GM23338 (cell line): Measurements from ENCODE around the gene PALLD.

ENCODE experiments used
- CREB1 ChIP-seq: fragments of 250-450 bp; sonication (Bioruptor Pico); IDR thresholded peaks from 2 replicates; pipeline ENCODE4 v1.5.0; 2020; ENCODE audit warnings: low read depth, mild to moderate bottlenecking, moderate library complexity
- EZH2 ChIP-seq: fragments of 200-600 bp; sonication (generic); IDR thresholded peaks from one replicate; pipeline ENCODE4 v1.8.0; 2017; ENCODE audit warnings: antibody characterized with exemption, mild to moderate bottlenecking, low read depth; ENCODE audit not compliant: unreplicated experiment
- EZH2phosphoT487 ChIP-seq: fragments of 200-600 bp; sonication (generic); IDR thresholded peaks from one replicate; pipeline ENCODE4 v1.8.1; 2018; ENCODE audit warnings: antibody characterized with exemption; ENCODE audit not compliant: unreplicated experiment
- JUNB ChIP-seq: IDR thresholded peaks from one replicate; pipeline ENCODE4 v1.6.1; 2016; ENCODE audit warnings: antibody characterized with exemption; ENCODE audit not compliant: unreplicated experiment
- NANOG ChIP-seq: IDR thresholded peaks from 2 replicates; pipeline ENCODE4 v1.6.1; 2016; ENCODE audit warnings: antibody characterized with exemption, borderline replicate concordance
- POLR2AphosphoS5 ChIP-seq: IDR thresholded peaks from 2 replicates; pipeline ENCODE4 v1.6.1; 2016; ENCODE audit warnings: antibody characterized with exemption, low read depth
- STAT1 ChIP-seq: IDR thresholded peaks from one replicate; pipeline ENCODE4 v1.6.1; 2016; ENCODE audit warnings: antibody characterized with exemption; ENCODE audit not compliant: unreplicated experiment
- ZNF114 ChIP-seq: fragments of 250-450 bp; sonication (Bioruptor Pico); IDR thresholded peaks from 2 replicates; pipeline ENCODE4 v1.5.0; 2020; ENCODE audit warnings: mild to moderate bottlenecking, moderate library complexity
- ZNF331 ChIP-seq: fragments of 250-450 bp; sonication (Bioruptor Pico); IDR thresholded peaks from 2 replicates; pipeline ENCODE4 v1.5.0; 2020; ENCODE audit warnings: low read depth, mild to moderate bottlenecking, moderate library complexity
- TF ChIP-seq, protein P1 (sequence below), 2 experiments: fragments of 200-600 bp in 1 of 2; sonication (generic) in 1 of 2; conservative IDR thresholded peaks; 2 replicates each; pipeline versions ENCODE4 v1.5.1 to v1.6.1; 2016 to 2017; ENCODE audit warnings: antibody characterized with exemption in 2 of 2, low read depth in 2 of 2, mild to moderate bottlenecking in 2 of 2, moderate library complexity in 1 of 2
- TF ChIP-seq, protein P2 (sequence below): IDR thresholded peaks from one replicate; pipeline ENCODE4 v1.6.1; 2018; ENCODE audit warnings: antibody characterized with exemption; ENCODE audit not compliant: unreplicated experiment
- TF ChIP-seq, protein P3 (sequence below): IDR thresholded peaks from 2 replicates; pipeline ENCODE4 v1.6.1; 2016; ENCODE audit warnings: antibody characterized with exemption

DNA sequence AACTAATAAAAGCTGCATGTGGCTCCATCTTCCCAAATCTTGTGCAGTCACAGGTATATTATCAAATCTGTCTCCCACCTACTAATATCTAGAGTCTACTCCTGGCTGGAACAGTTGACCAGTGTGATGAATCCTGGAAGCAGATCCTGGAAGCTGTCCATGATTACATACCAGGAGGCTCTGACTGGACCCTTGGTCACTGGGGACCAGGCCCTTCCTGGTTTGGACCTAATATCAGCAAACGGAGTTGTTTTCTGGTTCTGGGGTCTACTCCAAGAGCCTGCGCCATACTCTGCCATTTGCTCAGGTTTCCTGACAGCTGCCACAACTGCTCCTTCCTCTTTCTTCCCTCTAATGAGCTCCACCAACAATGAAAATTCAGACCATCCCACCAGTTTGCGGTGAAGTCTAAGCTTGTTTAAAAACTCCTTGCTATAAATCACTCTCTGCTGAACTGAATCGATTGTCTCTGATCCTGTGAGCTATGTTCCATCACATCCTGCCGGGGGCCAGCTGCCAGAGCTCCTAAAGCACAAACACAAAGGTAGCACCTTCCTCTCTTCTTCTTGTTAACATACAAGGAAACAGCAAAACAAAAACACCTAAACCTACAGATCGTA, 114.2 kb downstream of the PALLD start:
- TF ChIP-seq EZH2phosphoT487 (no peak), NANOG (no peak), JUNB (no peak), POLR2AphosphoS5 (no peak), CREB1 (CRISPR knock-in tag) (no peak), EZH2 (no peak), ZNF114 (CRISPR knock-in tag) (no peak), ZNF331 (no peak), STAT1 (no peak)
- TF ChIP-seq, protein P1, sequence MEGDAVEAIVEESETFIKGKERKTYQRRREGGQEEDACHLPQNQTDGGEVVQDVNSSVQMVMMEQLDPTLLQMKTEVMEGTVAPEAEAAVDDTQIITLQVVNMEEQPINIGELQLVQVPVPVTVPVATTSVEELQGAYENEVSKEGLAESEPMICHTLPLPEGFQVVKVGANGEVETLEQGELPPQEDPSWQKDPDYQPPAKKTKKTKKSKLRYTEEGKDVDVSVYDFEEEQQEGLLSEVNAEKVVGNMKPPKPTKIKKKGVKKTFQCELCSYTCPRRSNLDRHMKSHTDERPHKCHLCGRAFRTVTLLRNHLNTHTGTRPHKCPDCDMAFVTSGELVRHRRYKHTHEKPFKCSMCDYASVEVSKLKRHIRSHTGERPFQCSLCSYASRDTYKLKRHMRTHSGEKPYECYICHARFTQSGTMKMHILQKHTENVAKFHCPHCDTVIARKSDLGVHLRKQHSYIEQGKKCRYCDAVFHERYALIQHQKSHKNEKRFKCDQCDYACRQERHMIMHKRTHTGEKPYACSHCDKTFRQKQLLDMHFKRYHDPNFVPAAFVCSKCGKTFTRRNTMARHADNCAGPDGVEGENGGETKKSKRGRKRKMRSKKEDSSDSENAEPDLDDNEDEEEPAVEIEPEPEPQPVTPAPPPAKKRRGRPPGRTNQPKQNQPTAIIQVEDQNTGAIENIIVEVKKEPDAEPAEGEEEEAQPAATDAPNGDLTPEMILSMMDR (conservative IDR thresholded peaks at IDR 0.05; ENCODE audit: low read depth in 2 of 2), result no peak
- TF ChIP-seq, protein P2, sequence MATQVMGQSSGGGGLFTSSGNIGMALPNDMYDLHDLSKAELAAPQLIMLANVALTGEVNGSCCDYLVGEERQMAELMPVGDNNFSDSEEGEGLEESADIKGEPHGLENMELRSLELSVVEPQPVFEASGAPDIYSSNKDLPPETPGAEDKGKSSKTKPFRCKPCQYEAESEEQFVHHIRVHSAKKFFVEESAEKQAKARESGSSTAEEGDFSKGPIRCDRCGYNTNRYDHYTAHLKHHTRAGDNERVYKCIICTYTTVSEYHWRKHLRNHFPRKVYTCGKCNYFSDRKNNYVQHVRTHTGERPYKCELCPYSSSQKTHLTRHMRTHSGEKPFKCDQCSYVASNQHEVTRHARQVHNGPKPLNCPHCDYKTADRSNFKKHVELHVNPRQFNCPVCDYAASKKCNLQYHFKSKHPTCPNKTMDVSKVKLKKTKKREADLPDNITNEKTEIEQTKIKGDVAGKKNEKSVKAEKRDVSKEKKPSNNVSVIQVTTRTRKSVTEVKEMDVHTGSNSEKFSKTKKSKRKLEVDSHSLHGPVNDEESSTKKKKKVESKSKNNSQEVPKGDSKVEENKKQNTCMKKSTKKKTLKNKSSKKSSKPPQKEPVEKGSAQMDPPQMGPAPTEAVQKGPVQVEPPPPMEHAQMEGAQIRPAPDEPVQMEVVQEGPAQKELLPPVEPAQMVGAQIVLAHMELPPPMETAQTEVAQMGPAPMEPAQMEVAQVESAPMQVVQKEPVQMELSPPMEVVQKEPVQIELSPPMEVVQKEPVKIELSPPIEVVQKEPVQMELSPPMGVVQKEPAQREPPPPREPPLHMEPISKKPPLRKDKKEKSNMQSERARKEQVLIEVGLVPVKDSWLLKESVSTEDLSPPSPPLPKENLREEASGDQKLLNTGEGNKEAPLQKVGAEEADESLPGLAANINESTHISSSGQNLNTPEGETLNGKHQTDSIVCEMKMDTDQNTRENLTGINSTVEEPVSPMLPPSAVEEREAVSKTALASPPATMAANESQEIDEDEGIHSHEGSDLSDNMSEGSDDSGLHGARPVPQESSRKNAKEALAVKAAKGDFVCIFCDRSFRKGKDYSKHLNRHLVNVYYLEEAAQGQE, result no peak
- TF ChIP-seq, protein P3, sequence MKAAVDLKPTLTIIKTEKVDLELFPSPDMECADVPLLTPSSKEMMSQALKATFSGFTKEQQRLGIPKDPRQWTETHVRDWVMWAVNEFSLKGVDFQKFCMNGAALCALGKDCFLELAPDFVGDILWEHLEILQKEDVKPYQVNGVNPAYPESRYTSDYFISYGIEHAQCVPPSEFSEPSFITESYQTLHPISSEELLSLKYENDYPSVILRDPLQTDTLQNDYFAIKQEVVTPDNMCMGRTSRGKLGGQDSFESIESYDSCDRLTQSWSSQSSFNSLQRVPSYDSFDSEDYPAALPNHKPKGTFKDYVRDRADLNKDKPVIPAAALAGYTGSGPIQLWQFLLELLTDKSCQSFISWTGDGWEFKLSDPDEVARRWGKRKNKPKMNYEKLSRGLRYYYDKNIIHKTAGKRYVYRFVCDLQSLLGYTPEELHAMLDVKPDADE, result no peak
